Psoas muscle (tissue), 8 donors: ENCODE results near the gene R3HDM2. TPM values are rescaled to one million over a fixed set of nuclear protein-coding genes. Genes with fewer than 3 reads are reported as not detected.
"Not testable (repeated sequence)": the region's sequence is repeated elsewhere in the genome, so short reads cannot be mapped to it uniquely, and the experiment has no call there.

ENCODE experiments used
- ATAC-seq, 4 donors: fragments of 200-7000 bp; cut with Tn5 transposase; one replicate each; pipeline ENCODE4 v1.9.1; 2020; ENCODE audit warnings: moderate library complexity in 3 of 4, mild to moderate bottlenecking in 2 of 4
- DNase-seq, 2 donors: peaks; one replicate each; pipeline ENCODE4 v3.0.0-alpha.2; 2020
- H3K27ac ChIP-seq: fragments of 200-600 bp; one replicate; pipeline ENCODE4 v1.8.0; 2022
- H3K27me3 ChIP-seq, 3 donors: fragments of 200-600 bp in 1 of 3; one replicate each; pipeline versions ENCODE4 v1.6.1 to v1.8.0; 2013 to 2022; ENCODE audit warnings: low read length in 2 of 3, mild to moderate bottlenecking in 2 of 3, moderate library complexity in 1 of 3; ENCODE audit not compliant: insufficient read depth in 3 of 3
- H3K36me3 ChIP-seq, 2 donors: fragments of 200-600 bp in 1 of 2; one replicate each; pipeline versions ENCODE4 v1.6.1 to v1.8.0; 2013 to 2022; ENCODE audit warnings: low read depth in 1 of 2, mild to moderate bottlenecking in 1 of 2, moderate library complexity in 1 of 2; ENCODE audit not compliant: insufficient read depth in 1 of 2
- H3K4me1 ChIP-seq: fragments of 200-600 bp; one replicate; pipeline ENCODE4 v1.8.0; 2022
- H3K4me3 ChIP-seq: fragments of 200-600 bp; one replicate; pipeline ENCODE4 v1.8.0; 2022; ENCODE audit warnings: mild to moderate bottlenecking
- H3K9me3 ChIP-seq: fragments of 200-600 bp; one replicate; pipeline ENCODE4 v1.8.0; 2022
- WGBS, 3 donors: extraction: QIAGEN DNeasy Blood & Tissue Kit; methylation state at CpG; one replicate each; pipeline versions ENCODE4 v1.1.6 to v1.1.7; 2013; 5-methylcytosine and 5-hydroxymethylcytosine counted together
- intact Hi-C, 2 donors: fragments of 100-400 bp; cut with DNase I; formaldehyde crosslinking; loops; one replicate each; pipeline versions ENCODE4 v1.11.0 to v1.14.2; 2022
- polyA plus RNA-seq, 3 donors: library from polyadenylated mRNA; stranded (reverse); fragments of 200-250 nt; gene quantifications; one replicate each; pipeline ENCODE4 v1.2.3, GENCODE V29; 2013
- total RNA-seq, 4 donors: library from RNA; stranded (reverse); fragmentation: NEBNext Ultra II Directional in 2 of 4; extraction: Animal tissue kit (Norgen Biotek cat#: 25700) in 2 of 4; gene quantifications; one replicate each; pipeline versions ENCODE4 v1.2.1 to v1.2.4, GENCODE V29; 2021 to 2023
- TF ChIP-seq, protein P1 (sequence below): fragments of 200-600 bp; IDR thresholded peaks from one replicate; pipeline ENCODE4 v1.8.0; 2022; ENCODE audit warnings: antibody characterized with exemption
- donor health status: healthy with polysubstance abuse.
- donor health status: DM: no; HTN: no; CAD: no; lungs with moderate emphysema.
- donor health status: Bipolar disorder and iron deficiency.
- donor health status: healthy.
- donor health status: DM: yes; HTN: yes; CAD: no.
- donor health status: DM: no; HTN: no; CAD: no.
- donor health status: DM: no; HTN: no; CAD: no.
- donor health status: DM: yes; HTN: yes; CAD: no.

The R3HDM2 gene
- total and polyA plus RNA-seq, 7 donors, result 12.1 to 64.9 (median 41.4) TPM

DNA sequence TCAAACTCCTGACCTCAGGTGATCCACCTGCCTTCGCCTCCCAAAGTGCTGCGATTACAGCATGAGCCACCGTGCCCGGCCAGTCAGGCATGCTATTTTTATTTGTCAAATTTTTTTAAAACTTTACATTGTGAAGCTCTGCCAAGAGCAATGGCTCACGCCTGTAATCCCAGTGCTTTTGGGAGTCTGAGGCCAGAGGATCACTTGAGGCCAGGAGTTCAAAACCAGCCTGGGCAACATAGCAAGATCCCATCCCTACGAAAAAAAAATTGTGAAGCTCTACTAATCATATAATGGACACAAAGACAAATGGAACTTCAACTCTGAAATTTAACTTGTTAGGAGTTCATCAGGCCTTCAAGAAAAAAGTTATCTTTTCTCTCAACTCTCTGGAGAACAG, 1.9 kb downstream of the R3HDM2 start:
- H3K27ac ChIP-seq, result peak overlapping the region; percentile 95
- ATAC-seq, result no peak
- peaks cover 0 to 10% of the 10 kb centered on the region in 2 donors for H3K36me3 ChIP-seq
- no peaks in the 10 kb centered on the region for H3K9me3 ChIP-seq
- no peak for DNase-seq
- intact Hi-C loops, result no loop called here
- WGBS, 3 donors, result 61 to 77% (median 62%) methylated on average over 6 of the region's 6 CpGs
- peak overlapping the region; percentile 79 for H3K4me3 ChIP-seq
- no peaks in the 10 kb centered on the region for H3K27me3 ChIP-seq
- H3K4me1 ChIP-seq, result peaks cover 6% of the 10 kb centered on the region
- TF ChIP-seq, protein P1, sequence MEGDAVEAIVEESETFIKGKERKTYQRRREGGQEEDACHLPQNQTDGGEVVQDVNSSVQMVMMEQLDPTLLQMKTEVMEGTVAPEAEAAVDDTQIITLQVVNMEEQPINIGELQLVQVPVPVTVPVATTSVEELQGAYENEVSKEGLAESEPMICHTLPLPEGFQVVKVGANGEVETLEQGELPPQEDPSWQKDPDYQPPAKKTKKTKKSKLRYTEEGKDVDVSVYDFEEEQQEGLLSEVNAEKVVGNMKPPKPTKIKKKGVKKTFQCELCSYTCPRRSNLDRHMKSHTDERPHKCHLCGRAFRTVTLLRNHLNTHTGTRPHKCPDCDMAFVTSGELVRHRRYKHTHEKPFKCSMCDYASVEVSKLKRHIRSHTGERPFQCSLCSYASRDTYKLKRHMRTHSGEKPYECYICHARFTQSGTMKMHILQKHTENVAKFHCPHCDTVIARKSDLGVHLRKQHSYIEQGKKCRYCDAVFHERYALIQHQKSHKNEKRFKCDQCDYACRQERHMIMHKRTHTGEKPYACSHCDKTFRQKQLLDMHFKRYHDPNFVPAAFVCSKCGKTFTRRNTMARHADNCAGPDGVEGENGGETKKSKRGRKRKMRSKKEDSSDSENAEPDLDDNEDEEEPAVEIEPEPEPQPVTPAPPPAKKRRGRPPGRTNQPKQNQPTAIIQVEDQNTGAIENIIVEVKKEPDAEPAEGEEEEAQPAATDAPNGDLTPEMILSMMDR, result no peak

DNA sequence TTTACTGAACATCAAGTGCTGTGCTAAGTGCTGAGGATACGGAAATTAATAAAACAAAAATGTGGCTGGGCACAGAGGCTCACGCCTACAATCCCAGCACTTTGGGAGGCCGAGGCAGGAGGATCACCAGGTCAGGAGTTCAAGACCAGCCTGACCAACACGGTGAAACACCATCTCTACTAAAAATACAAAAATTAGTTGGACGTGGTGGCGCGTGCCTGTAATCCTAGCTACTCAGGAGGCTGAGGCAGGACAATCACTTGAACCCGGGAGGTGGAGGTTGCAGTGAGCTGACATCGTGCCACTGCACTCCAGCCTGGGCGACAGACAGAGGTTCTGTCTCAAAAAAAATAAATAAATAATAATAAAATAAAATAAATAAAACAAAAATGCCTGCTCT, 3.9 kb downstream of the R3HDM2 start:
- 94 to 97% (median 96%) methylated on average over 10 of the region's 10 CpGs for WGBS, 3 donors
- DNase-seq, H3K9me3 ChIP-seq, intact Hi-C loops, H3K27me3 ChIP-seq, H3K27ac ChIP-seq, H3K4me3 ChIP-seq, ATAC-seq, H3K4me1 ChIP-seq: not testable (repeated sequence)
- H3K36me3 ChIP-seq, result peaks cover 0 to 29% of the 10 kb centered on the region in 2 donors

DNA sequence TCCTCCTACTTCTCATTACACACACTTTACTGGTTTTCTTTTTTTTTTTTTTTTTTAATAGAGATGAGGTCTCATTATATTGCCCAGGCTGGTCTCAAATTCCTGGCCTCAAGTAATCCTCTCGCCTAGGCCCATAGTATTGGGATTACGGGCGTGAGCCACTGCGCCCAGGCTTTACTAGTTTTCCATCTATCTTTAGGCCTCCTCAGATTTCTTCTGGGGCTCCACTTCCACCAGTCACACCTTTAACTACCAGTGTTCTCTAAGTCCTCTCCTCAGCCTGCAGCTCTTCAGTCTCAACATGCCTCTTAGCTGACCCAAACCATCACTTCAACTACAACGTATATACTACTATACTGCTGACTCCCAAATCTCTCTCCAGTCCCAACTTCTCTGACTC, 10.4 kb downstream of the R3HDM2 start:
- TF ChIP-seq, protein P1, result no peak
- ATAC-seq (no peak), DNase-seq (no peak)
- 71 to 94% (median 80%) methylated on average over 5 of the region's 5 CpGs for WGBS, 3 donors
- Histone ChIP-seq H3K27ac (no peak overlapping the region), H3K27me3 (no peaks in the 10 kb centered on the region), H3K36me3 (peaks cover 0 to 34% of the 10 kb centered on the region in 2 donors), H3K4me3 (no peak overlapping the region), H3K4me1 (peaks cover 16% of the 10 kb centered on the region), H3K9me3 (no peaks in the 10 kb centered on the region)
- intact Hi-C loops, result no loop called here

DNA sequence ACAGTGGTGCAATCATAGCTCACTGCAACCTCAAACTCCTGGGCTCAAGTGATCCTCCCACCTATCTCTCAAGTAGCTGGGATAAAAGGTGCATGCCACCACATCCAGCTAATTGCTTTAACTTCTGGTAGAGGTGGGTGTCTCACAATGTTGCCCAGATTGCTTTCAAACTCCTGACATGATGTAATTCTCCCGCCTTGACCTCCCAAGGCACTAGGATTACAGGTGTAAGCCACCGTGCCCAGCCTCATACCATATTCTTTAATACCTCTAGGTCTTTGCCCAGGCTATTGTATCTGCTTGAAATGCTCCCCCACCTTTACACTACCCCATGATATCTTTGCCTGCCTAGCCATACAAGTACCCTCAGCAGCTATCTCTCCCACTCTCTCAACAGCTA, 11.3 kb downstream of the R3HDM2 start:
- no peak for ATAC-seq
- Histone ChIP-seq H3K36me3 (peaks cover 0 to 32% of the 10 kb centered on the region in 2 donors), H3K4me1 (peaks cover 16% of the 10 kb centered on the region), H3K4me3 (no peak overlapping the region), H3K9me3 (no peaks in the 10 kb centered on the region), H3K27ac (no peak overlapping the region), H3K27me3 (no peaks in the 10 kb centered on the region)
- TF ChIP-seq, protein P1, result no peak
- intact Hi-C loops, result no loop called here
- no peak for DNase-seq
- 84 to 100% (median 96%) methylated on average over 2 of the region's 2 CpGs for WGBS, 3 donors

DNA sequence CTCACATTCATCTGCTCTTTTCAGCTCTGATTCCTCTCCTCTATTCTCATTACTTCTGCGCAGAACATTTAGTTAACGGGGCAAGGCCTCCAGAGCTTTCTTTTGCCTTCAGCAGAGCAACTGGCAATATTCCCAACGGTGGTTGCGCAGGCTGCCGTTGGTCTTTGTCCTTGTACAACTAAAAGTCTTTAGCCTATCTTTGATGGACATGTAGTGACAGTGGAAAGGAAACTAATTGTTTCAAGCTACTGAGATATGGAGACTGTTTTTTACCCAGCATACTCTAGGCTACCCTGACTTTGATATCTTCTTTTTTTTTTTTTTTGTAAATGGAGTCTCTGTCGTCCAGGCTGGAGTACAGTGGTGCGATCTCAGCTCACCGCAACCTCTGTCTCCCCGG, 12.6 kb downstream of the R3HDM2 start:
- Histone ChIP-seq H3K36me3 (peaks cover 0 to 21% of the 10 kb centered on the region in 2 donors), H3K27ac (no peak overlapping the region), H3K4me1 (peaks cover 16% of the 10 kb centered on the region), H3K4me3 (no peak overlapping the region), H3K9me3 (no peaks in the 10 kb centered on the region), H3K27me3 (no peaks in the 10 kb centered on the region)
- intact Hi-C loops, result no loop called here
- ATAC-seq (no peak), DNase-seq (no peak)
- TF ChIP-seq, protein P1, result no peak
- WGBS, 3 donors, result 84 to 86% (median 85%) methylated on average over 9 of the region's 9 CpGs
